Loucy (cell line): ENCODE results near the gene CD96.

Experiments
- EZH2phosphoT487 ChIP-seq: fragments of 200-600 bp; IDR thresholded peaks from 2 replicates; pipeline ENCODE4 v1.6.1; 2018; ENCODE audit warnings: antibody characterized with exemption, mild to moderate bottlenecking, moderate library complexity, borderline replicate concordance
- TF ChIP-seq, protein P1 (sequence below): fragments of 200-600 bp; sonication (generic); conservative IDR thresholded peaks from 2 replicates; pipeline ENCODE4 v1.5.1; 2014; ENCODE audit warnings: mild to moderate bottlenecking, antibody characterized with exemption, low read length

DNA sequence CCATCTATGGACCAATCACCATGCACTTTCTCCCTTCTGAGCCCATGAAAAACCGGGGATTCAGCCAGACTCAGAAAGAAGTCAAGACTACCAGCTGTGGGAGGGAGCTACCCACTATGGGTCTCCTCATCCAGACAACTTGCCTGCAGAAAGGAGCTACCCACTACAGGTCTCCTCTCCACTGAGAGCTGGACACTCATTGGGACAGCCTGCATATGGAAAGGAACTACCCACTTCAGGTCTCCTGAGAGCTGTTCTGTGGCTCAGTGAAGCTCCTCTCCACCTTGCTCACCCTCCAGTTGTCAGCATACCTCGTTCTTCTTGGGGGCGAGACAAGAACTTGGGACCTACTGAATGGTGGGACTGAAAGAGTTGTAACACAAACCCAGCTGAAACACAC lies 75.4 kb downstream of the CD96 start:
- TF ChIP-seq, protein P1, sequence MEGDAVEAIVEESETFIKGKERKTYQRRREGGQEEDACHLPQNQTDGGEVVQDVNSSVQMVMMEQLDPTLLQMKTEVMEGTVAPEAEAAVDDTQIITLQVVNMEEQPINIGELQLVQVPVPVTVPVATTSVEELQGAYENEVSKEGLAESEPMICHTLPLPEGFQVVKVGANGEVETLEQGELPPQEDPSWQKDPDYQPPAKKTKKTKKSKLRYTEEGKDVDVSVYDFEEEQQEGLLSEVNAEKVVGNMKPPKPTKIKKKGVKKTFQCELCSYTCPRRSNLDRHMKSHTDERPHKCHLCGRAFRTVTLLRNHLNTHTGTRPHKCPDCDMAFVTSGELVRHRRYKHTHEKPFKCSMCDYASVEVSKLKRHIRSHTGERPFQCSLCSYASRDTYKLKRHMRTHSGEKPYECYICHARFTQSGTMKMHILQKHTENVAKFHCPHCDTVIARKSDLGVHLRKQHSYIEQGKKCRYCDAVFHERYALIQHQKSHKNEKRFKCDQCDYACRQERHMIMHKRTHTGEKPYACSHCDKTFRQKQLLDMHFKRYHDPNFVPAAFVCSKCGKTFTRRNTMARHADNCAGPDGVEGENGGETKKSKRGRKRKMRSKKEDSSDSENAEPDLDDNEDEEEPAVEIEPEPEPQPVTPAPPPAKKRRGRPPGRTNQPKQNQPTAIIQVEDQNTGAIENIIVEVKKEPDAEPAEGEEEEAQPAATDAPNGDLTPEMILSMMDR = no peak
- no peak for TF ChIP-seq EZH2phosphoT487
